Neural progenitor cell (in vitro differentiated cells): ENCODE results near the gene APLN. TPM values are rescaled to one million over a fixed set of nuclear protein-coding genes. Genes with fewer than 3 reads are reported as not detected.

ENCODE experiments used
- DNase-seq: peaks from one replicate; pipeline ENCODE4 v3.0.0-alpha.2; 2016; ENCODE audit warnings: low spot score
- H2AFZ ChIP-seq: fragments of 200-600 bp; sonication (generic); replicated peaks from 2 replicates; pipeline ENCODE4 v1.6.1; 2016; ENCODE audit warnings: antibody characterized with exemption
- H3F3A ChIP-seq: fragments of 200-600 bp; sonication (generic); 2 replicates; pipeline ENCODE4 v1.6.1; 2016; ENCODE audit warnings: antibody characterized with exemption, low read depth
- H3K27ac ChIP-seq: fragments of 200-600 bp; sonication (generic); 2 replicates; pipeline ENCODE4 v1.5.1; 2016; ENCODE audit warnings: mild to moderate bottlenecking
- H3K27me3 ChIP-seq: fragments of 200-600 bp; sonication (generic); 2 replicates; pipeline ENCODE4 v1.6.1; 2016; ENCODE audit warnings: mild to moderate bottlenecking, moderate library complexity
- H3K36me3 ChIP-seq: fragments of 200-600 bp; sonication (generic); 2 replicates; pipeline ENCODE4 v1.5.1; 2016
- H3K4me1 ChIP-seq: fragments of 200-600 bp; sonication (generic); 2 replicates; pipeline ENCODE4 v1.6.1; 2016; ENCODE audit warnings: mixed run types
- H3K4me2 ChIP-seq: fragments of 200-600 bp; sonication (generic); 2 replicates; pipeline ENCODE4 v1.6.1; 2016
- H3K4me3 ChIP-seq: fragments of 200-600 bp; sonication (generic); 2 replicates; pipeline ENCODE4 v1.5.1; 2016
- H3K79me2 ChIP-seq: fragments of 200-600 bp; sonication (generic); 2 replicates; pipeline ENCODE4 v1.6.1; 2016; ENCODE audit warnings: low read depth
- H3K9ac ChIP-seq: fragments of 200-600 bp; sonication (generic); 2 replicates; pipeline ENCODE4 v1.6.1; 2016
- H3K9me3 ChIP-seq: fragments of 200-600 bp; sonication (generic); 2 replicates; pipeline ENCODE4 v1.5.1; 2016; ENCODE audit warnings: low read depth
- H4K20me1 ChIP-seq: fragments of 200-600 bp; sonication (generic); 2 replicates; pipeline ENCODE4 v1.6.1; 2016; ENCODE audit warnings: low read depth
- H3K27ac Mint-ChIP-seq: 3 replicates; pipeline ENCODE4 v1.8.0; 2021; ENCODE audit warnings: mixed read lengths
- H3K27me3 Mint-ChIP-seq: 2 replicates; pipeline ENCODE4 v1.8.0; 2022; ENCODE audit warnings: low read depth, mild to moderate bottlenecking, inconsistent platforms, moderate library complexity, mixed read lengths; ENCODE audit not compliant: insufficient read depth
- H3K36me3 Mint-ChIP-seq: 3 replicates; pipeline ENCODE4 v1.8.0; 2021; ENCODE audit warnings: mixed read lengths
- H3K4me1 Mint-ChIP-seq: 3 replicates; pipeline ENCODE4 v1.8.0; 2021; ENCODE audit warnings: mixed read lengths
- H3K4me3 Mint-ChIP-seq: 3 replicates; pipeline ENCODE4 v1.8.0; 2021; ENCODE audit warnings: mild to moderate bottlenecking, moderate library complexity, mixed read lengths
- H3K9me3 Mint-ChIP-seq: 3 replicates; pipeline ENCODE4 v1.8.0; 2020; ENCODE audit warnings: mixed read lengths
- EZH2 ChIP-seq: fragments of 200-600 bp; sonication (generic); IDR thresholded peaks from 2 replicates; pipeline ENCODE4 v1.6.1; 2017; ENCODE audit warnings: antibody characterized with exemption, mild to moderate bottlenecking, moderate library complexity
- EZH2phosphoT487 ChIP-seq: fragments of 200-600 bp; sonication (generic); IDR thresholded peaks from 2 replicates; pipeline ENCODE4 v1.6.1; 2017; ENCODE audit warnings: antibody characterized with exemption
- total RNA-seq: library from RNA; depleted of rRNA; stranded (reverse); fragments of >200 nt; gene quantifications from 2 replicates; pipeline ENCODE4 v1.2.3, GENCODE V29; 2015; ENCODE audit warnings: low replicate concordance
- TF ChIP-seq, protein P1 (sequence below): fragments of 200-600 bp; sonication (generic); IDR thresholded peaks from 2 replicates; pipeline ENCODE4 v1.5.1; 2017; ENCODE audit warnings: antibody characterized with exemption, mild to moderate bottlenecking

APLN gene, protein sequence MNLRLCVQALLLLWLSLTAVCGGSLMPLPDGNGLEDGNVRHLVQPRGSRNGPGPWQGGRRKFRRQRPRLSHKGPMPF
- 0.22 and 0.46 TPM in 2 replicates for total RNA-seq

DNA sequence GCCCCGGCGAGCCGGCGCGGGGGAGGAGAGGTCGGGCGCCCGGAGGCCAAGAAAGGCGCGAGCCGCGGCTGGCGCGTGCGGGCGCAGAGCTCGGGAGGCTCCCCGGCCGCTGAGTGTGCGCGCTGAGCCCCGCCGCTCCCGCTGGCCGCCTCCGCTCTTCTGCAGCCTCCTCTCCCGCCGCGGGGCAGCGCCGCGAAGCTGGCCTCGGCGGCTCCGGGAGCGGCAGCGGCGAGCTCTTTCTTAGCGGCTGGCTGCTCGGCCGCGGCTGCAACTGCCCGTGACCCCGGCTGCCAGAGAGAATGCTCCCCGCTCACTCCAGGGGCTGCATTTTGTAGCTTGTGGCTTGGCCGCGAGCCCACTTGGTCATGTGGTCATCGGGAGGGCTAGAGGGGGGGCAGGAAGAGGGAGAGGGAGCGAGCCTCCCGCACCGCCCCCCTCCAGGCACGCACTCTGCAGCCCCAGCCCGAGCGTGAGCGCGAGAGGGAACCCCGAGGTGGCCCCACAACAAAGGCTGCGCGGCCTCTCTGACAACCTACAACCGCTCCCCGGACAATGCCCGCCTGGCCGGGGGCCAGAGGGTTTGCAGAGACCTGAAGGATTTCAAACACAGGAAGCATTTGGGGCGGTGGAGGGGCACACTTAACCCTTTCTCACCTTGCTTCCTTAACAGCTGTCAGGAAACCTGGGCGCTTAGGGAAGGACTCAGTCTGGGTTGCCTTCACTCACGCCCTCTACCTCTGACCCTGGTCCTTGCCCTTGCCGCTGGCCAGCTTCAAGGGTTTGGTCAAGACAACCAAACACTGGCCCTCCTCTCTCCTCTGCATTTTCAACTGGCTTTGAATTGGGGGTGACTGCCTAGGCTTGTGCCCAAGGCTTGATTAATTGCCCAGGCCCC lies at the start of gene APLN:
Gene APLN (minus strand): TSS at position 305 of the 895 bp plus-strand sequence. CDS start 326 bp downstream, outside the sequence.
- Histone ChIP-seq H3K9me3 (no peaks in the 10 kb centered on the region), H3K4me2 (peak within 1 kb of the TSS; percentile 84), H3K4me1 (peaks cover 3% of the 10 kb centered on the region), H3K9ac (no peak within 1 kb of the TSS), H3K27ac (no peak within 1 kb of the TSS), H3F3A (no peaks in the 10 kb centered on the region), H3K4me3 (peak within 1 kb of the TSS; percentile 55), H3K27me3 (peaks cover 60% of the 10 kb centered on the region), H3K36me3 (no peaks in the 10 kb centered on the region), H2AFZ (peak within 1 kb of the TSS; percentile 72), H4K20me1 (no peaks in the 10 kb centered on the region), H3K79me2 (no peaks in the 10 kb centered on the region)
- Mint-ChIP-seq H3K27ac (peak within 1 kb of the TSS; percentile 82), H3K4me1 (peaks cover 35% of the 10 kb centered on the region), H3K9me3 (peaks cover 4% of the 10 kb centered on the region), H3K36me3 (no peaks in the 10 kb centered on the region), H3K27me3 (peaks cover 8% of the 10 kb centered on the region), H3K4me3 (peak within 1 kb of the TSS; percentile 85)
- DNase-seq, result peak; percentile 71
- TF ChIP-seq, protein P1, sequence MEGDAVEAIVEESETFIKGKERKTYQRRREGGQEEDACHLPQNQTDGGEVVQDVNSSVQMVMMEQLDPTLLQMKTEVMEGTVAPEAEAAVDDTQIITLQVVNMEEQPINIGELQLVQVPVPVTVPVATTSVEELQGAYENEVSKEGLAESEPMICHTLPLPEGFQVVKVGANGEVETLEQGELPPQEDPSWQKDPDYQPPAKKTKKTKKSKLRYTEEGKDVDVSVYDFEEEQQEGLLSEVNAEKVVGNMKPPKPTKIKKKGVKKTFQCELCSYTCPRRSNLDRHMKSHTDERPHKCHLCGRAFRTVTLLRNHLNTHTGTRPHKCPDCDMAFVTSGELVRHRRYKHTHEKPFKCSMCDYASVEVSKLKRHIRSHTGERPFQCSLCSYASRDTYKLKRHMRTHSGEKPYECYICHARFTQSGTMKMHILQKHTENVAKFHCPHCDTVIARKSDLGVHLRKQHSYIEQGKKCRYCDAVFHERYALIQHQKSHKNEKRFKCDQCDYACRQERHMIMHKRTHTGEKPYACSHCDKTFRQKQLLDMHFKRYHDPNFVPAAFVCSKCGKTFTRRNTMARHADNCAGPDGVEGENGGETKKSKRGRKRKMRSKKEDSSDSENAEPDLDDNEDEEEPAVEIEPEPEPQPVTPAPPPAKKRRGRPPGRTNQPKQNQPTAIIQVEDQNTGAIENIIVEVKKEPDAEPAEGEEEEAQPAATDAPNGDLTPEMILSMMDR, result no peak
- TF ChIP-seq EZH2, result peak; percentile 16

DNA sequence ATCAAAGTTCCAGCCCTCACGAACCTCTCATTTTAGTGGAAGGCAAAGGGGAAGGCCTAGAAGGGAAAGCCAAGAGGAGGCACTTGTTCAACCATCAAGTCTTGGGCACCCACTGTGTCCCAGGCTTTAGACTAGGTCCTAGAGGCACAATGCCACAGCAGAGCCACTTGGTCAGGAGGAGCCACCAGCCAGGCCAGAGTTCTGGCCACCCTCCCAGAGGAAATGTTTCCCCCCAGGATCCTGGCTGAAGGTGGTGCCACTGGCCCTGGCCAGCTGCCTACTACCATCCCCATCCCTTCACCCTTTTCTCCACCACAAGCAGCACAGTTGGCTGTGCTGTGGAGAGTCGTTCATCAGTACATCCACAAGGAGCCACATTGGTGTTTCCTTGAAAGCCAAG lies 49.7 kb upstream of the APLN start:
- H3K9me3 Mint-ChIP-seq, result peaks cover 9% of the 10 kb centered on the region
- H3K4me1 ChIP-seq, result no peaks in the 10 kb centered on the region
- H4K20me1 ChIP-seq, result no peaks in the 10 kb centered on the region
- H3F3A ChIP-seq, result no peaks in the 10 kb centered on the region
- no peak overlapping the region for H3K9ac ChIP-seq
- TF ChIP-seq EZH2 (no peak), EZH2phosphoT487 (no peak)
- TF ChIP-seq, protein P1, result no peak
- H3K4me3 Mint-ChIP-seq, result no peak overlapping the region
- H3K4me3 ChIP-seq, result no peak overlapping the region
- no peaks in the 10 kb centered on the region for H3K79me2 ChIP-seq
- H3K9me3 ChIP-seq, result no peaks in the 10 kb centered on the region
- H3K4me1 Mint-ChIP-seq, result no peaks in the 10 kb centered on the region
- no peak overlapping the region for H3K4me2 ChIP-seq
- no peaks in the 10 kb centered on the region for H3K36me3 Mint-ChIP-seq
- no peaks in the 10 kb centered on the region for H3K27me3 ChIP-seq
- H3K27ac ChIP-seq, result no peak overlapping the region
- H2AFZ ChIP-seq, result no peak overlapping the region
- H3K27me3 Mint-ChIP-seq, result peaks cover 2% of the 10 kb centered on the region
- no peaks in the 10 kb centered on the region for H3K36me3 ChIP-seq
- H3K27ac Mint-ChIP-seq, result no peak overlapping the region
- no peak for DNase-seq

DNA sequence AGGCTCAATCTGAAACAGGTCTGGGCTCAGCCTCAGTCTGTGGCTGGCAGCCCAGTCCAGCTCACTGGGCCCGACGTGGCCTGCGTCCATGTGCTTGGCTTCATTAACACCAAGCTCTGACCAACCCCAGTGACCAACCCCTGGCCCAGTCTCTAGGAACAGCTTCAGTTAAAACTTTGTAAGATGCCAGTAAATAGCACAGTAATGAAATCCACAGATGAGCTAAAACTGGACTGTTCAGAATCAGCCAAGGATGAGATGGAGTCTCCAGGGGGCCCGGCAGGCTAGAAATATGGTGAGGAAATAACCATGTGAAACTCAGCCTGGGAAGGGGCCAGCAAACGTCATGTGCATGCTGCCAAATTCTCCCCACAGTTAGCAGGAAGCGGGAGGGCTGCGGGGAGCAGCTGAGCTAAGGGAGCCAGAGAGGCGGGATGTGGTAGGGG lies 46.9 kb upstream of the APLN start:
- peaks cover 3% of the 10 kb centered on the region for H3K27me3 Mint-ChIP-seq
- Histone ChIP-seq H3K27me3 (no peaks in the 10 kb centered on the region), H4K20me1 (no peaks in the 10 kb centered on the region), H3K36me3 (no peaks in the 10 kb centered on the region), H2AFZ (no peak overlapping the region), H3K4me2 (no peak overlapping the region), H3K4me3 (no peak overlapping the region), H3K4me1 (no peaks in the 10 kb centered on the region), H3K9me3 (no peaks in the 10 kb centered on the region), H3F3A (no peaks in the 10 kb centered on the region), H3K27ac (no peak overlapping the region), H3K9ac (no peak overlapping the region), H3K79me2 (no peaks in the 10 kb centered on the region)
- H3K4me1 Mint-ChIP-seq, result no peaks in the 10 kb centered on the region
- no peak overlapping the region for H3K4me3 Mint-ChIP-seq
- no peaks in the 10 kb centered on the region for H3K9me3 Mint-ChIP-seq
- no peak for TF ChIP-seq EZH2
- TF ChIP-seq EZH2phosphoT487, result no peak
- TF ChIP-seq, protein P1, result no peak
- DNase-seq, result no peak
- no peaks in the 10 kb centered on the region for H3K36me3 Mint-ChIP-seq
- H3K27ac Mint-ChIP-seq, result no peak overlapping the region
